GM10266 (cell line): ENCODE measurements around the gene ISG20.

Experiments
- DNase-seq: peaks from one replicate; pipeline ENCODE4 v3.0.0; 2012; ENCODE audit errors: extremely low spot score
- TF ChIP-seq, protein P1 (sequence below): IDR thresholded peaks from 2 replicates; pipeline ENCODE4 v1.5.1; 2012; ENCODE audit warnings: mild to moderate bottlenecking, low read depth; ENCODE audit not compliant: control insufficient read depth, insufficient read depth; ENCODE audit errors: missing control alignments

Gene ISG20

DNA sequence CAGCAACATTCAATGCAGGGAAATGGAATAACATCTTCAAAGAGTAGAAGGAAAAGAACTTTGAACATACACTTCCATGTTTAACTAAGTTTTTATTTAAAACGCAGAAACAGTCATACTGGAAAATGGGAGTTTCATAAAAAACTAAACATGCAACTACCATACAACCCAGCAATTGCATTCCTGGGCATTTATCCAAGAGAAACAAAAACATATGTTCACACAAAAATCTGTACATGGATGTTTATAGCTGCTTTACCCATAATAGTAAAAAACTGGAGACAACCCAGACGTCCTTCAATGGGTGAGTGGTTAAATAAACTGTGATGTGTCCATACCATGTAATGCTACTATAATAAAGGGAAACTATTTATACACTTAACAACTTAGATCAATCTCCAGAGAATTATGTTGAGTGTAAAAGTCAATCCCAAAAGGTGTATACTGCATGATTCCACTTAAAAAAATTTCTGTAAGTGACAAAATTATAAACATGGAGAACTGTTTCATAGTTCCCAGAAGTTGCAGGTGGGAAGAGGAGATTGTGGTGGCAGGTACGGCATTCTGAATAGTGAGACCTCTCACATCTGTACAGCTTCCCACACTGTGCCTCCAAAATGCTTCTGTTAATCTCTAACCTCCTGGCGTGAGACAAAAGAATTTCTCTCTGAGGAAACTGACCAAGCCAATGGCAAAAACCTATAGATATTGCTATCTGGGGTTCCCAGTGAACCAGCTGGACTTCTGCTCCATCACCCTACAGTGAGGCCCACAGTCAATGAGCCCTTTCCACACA is 23.1 kb downstream of the ISG20 start:
- TF ChIP-seq, protein P1, sequence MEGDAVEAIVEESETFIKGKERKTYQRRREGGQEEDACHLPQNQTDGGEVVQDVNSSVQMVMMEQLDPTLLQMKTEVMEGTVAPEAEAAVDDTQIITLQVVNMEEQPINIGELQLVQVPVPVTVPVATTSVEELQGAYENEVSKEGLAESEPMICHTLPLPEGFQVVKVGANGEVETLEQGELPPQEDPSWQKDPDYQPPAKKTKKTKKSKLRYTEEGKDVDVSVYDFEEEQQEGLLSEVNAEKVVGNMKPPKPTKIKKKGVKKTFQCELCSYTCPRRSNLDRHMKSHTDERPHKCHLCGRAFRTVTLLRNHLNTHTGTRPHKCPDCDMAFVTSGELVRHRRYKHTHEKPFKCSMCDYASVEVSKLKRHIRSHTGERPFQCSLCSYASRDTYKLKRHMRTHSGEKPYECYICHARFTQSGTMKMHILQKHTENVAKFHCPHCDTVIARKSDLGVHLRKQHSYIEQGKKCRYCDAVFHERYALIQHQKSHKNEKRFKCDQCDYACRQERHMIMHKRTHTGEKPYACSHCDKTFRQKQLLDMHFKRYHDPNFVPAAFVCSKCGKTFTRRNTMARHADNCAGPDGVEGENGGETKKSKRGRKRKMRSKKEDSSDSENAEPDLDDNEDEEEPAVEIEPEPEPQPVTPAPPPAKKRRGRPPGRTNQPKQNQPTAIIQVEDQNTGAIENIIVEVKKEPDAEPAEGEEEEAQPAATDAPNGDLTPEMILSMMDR: no peak
- no peak for DNase-seq

DNA sequence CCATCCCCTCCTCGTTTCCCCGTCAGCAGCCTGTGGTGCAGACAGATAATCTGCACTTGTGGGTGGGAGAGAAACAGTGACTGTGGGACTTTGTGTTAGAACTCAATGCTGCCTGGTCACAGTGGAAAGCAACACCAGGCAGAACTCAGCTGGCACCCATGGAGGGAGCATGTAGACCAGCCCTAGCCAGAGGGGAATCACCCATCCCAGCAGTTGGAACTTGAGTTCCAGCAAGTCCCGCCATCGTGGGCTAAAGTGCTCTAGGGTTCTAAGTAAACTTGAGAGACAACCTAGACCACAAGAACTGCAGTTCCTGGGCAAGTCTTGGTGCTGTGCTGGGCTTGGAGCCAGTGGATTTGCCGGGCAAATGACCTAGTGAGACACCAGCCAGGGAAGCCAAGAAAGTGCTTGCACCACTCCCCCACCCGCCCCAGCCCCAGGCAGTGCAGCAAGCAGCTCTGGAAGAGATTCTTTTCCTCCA is 24.4 kb downstream of the ISG20 start:
- TF ChIP-seq, protein P1: no peak
- no peak for DNase-seq

DNA sequence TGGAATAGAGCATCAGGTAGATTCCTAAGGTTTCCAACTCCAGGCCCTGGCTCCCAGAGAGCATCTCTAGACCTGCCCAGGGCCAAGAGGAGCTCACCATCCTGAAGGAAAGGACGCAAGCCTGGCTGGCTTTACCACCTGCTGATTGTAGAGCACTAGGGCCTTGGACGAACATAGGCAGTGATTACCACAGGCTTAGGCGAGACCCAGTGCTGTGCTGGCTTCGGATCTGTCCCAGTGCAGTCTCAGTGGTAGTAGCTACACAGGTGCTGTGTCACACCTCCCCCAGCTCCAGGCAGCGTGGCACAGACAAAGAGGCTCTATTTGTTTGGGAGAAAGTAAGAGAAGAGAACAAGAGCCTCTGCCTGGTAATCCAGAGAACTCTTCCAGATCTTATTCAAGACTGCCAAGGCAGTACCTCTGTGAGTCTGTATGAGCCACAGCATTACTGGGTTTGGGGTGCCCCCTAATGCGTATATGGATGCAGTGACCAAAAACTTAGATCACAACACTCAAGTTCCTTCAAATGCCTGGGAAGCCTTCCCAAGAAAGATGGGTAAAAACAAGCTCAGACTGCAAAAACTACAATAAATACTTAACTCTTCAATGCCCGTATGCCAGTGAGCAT is 25.4 kb downstream of the ISG20 start:
- TF ChIP-seq, protein P1: peak; percentile 45
- DNase-seq: no peak

DNA sequence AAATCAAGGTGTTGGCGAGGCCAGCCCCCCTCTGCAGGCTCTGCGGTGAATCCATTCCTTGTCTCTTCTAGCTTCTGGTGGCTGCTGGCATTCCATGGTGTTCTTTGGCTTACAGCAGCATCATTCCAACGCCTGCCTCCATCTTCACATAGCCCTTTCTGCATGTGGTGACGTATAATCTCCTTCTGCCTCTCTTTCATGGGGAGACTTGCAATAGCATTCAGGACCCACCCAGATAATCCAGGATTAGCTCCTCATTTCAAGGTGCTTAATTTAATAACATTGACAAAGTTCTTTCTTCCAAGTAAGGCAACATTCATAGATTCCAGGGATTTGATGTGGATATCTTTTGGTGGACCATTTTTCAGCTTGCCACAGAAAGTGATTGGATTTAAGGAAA is 35.8 kb downstream of the ISG20 start:
- TF ChIP-seq, protein P1: no peak
- DNase-seq: no peak

DNA sequence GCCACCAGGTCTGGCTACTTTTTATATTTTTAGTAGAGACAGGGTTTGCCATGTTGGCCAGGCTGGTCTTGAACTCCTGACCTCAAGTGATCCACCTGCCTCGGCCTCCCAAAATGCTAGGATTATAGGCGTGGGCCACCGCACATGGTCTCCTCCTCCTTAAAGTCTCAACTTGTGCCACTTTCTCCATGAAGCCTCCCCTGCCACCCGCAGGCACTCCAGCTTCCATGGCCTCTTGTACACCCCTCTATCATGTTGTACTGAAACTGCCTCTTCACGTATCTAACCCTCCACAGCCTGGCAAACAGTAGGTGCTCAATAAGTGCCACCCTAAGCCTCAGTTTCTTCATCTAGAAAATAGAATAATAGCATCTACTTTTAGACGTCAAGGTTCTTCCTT is 39.9 kb downstream of the ISG20 start:
- TF ChIP-seq, protein P1: no peak
- no peak for DNase-seq

DNA sequence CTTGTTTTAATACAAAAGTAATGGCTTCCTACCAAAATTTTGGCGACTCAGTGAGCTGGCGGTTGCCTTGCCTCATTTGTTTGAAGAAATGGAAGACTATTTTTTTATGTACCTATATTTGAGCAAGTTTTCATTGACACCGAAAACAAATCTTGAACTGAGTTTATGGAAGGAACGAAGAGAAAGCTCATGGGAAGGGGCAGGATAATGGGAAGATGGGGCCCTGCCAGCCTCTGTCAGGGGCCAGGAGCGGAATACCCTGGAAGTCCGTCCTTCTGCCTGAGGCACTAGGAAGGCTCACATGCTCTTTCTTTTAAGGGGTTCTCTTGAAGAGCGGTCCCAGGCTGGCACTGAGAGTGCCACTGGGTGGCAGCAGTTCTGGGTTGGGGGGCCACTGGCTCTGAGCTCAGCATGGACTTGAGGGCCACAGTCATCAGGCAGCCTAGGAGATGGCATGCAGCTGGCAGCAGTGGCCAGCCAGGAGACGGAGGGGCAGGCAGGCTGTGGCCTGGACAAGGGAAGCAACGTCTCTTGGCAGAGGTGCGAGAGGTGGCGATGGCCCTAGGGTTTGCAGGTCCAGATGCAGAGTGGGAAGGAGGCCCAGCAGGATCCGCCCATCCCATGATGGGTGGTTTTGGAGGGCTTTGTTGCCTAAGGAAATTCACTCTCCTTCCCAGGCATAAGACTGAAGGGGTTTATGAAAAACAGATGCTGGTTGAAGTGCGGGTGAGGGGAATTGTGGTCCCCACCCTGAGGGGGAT is 41.6 kb downstream of the ISG20 start:
- TF ChIP-seq, protein P1: no peak
- DNase-seq: no peak
